OCI-LY3 (cell line): ENCODE measurements around the gene ZNF438.

ENCODE experiments used
- CTCF ChIP-seq: fragments of 200-600, 300-600 bp; sonication (generic); IDR thresholded peaks from 2 replicates; pipeline ENCODE4 v1.5.1; 2014; ENCODE audit warnings: antibody characterized with exemption, low read length, low read depth
- EZH2phosphoT487 ChIP-seq: fragments of 200-600 bp; shearing (Covaris generic); IDR thresholded peaks from 2 replicates; pipeline ENCODE4 v1.6.1; 2018; ENCODE audit warnings: antibody characterized with exemption, mixed run types, low read depth

- TF ChIP-seq CTCF (no peak), EZH2phosphoT487 (no peak)
Measured at GRCh38 chr10:30825495-30825894, 206.2 kb downstream of the ZNF438 start.
